Measurements from ENCODE around the gene HMGN2.

- TF ChIP-seq CTCF (IDR thresholded peaks at IDR 0.05) (no peak), POLR2A (IDR thresholded peaks at IDR 0.05) (no peak)
Observed at GRCh38 chr1:26450908-26451307, 21.3 kb upstream of the HMGN2 start.
